NOMO-1 treated with dmso at 0.1 percent for 144 hours (cell line): ENCODE data around the gene KEAP1.
"Not testable (repeated sequence)": the region's sequence is repeated elsewhere in the genome, so short reads cannot be mapped to it uniquely, and the experiment has no call there.

Source experiments
- DNase-seq: peaks from one replicate; lab custom pipeline; 2025; ENCODE audit not compliant: unreplicated experiment; lab: John Stamatoyannopoulos, UW

The KEAP1 gene

GRCh38 chr19:10503002-10503789, at the start of gene KEAP1:
Gene KEAP1, minus strand, starts transcription at chr19:10503356. Its CDS starts 3,323 bp downstream, at chr19:10500033.
- DNase-seq, result no peak

GRCh38 chr19:10552510-10553053, 49.4 kb upstream of the KEAP1 start:
- DNase-seq, result no peak

GRCh38 chr19:10551698-10552301, 48.6 kb upstream of the KEAP1 start:
- DNase-seq, result peak; percentile 12

- not testable (repeated sequence) for DNase-seq
Measured at GRCh38 chr19:10551006-10551405, 47.9 kb upstream of the KEAP1 start.

GRCh38 chr19:10550336-10550735, 47.2 kb upstream of the KEAP1 start:
- DNase-seq, result no peak

GRCh38 chr19:10549733-10550132, 46.6 kb upstream of the KEAP1 start:
- no peak for DNase-seq

GRCh38 chr19:10548746-10549276, 45.7 kb upstream of the KEAP1 start:
- no peak for DNase-seq

- DNase-seq, result no peak
Measured at GRCh38 chr19:10546817-10547216, 43.7 kb upstream of the KEAP1 start.

GRCh38 chr19:10544753-10545251, 41.6 kb upstream of the KEAP1 start:
- DNase-seq, result no peak

- no peak for DNase-seq
Measured at GRCh38 chr19:10544242-10544752, 41.1 kb upstream of the KEAP1 start.

- peak; percentile 59 for DNase-seq
Measured at GRCh38 chr19:10543420-10544241, 40.5 kb upstream of the KEAP1 start, which contains the start of gene ATG4D. Gene ATG4D, plus strand, starts transcription at chr19:10543904. Its CDS starts 187 bp downstream, at chr19:10544091.

GRCh38 chr19:10543059-10543419, 39.9 kb upstream of the KEAP1 start:
- DNase-seq, result no peak

GRCh38 chr19:10539016-10539415, 35.9 kb upstream of the KEAP1 start:
- DNase-seq, result peak; percentile 44

GRCh38 chr19:10538204-10538983, 35.2 kb upstream of the KEAP1 start:
- DNase-seq, result no peak

- no peak for DNase-seq
Measured at GRCh38 chr19:10537668-10538067, 34.5 kb upstream of the KEAP1 start.

- DNase-seq, result no peak
Measured at GRCh38 chr19:10535613-10536012, 32.5 kb upstream of the KEAP1 start.

GRCh38 chr19:10533646-10534386, 30.7 kb upstream of the KEAP1 start:
- DNase-seq, result peak; percentile 40

GRCh38 chr19:10532457-10532856, 29.3 kb upstream of the KEAP1 start:
- DNase-seq, result no peak

- not testable (repeated sequence) for DNase-seq
Measured at GRCh38 chr19:10526887-10527286, 23.7 kb upstream of the KEAP1 start.
